ENCODE data around the gene CITED2. TPM values are rescaled to one million over a fixed set of nuclear protein-coding genes. Genes with fewer than 3 reads are reported as not detected.
A peak's percentile ranks its signal among the peaks of the same experiment; 100 is the strongest.
"Not testable (repeated sequence)": the region's sequence is repeated elsewhere in the genome, so short reads cannot be mapped to it uniquely, and the experiment has no call there.

Gene CITED2
- total RNA-seq, result 79.7 TPM

GRCh38 chr6:139374357-139375225 is at the start of gene CITED2:
TSS of gene CITED2 (minus strand) at chr6:139374648. CDS start at chr6:139373944, 704 bp downstream.
- peak; percentile 96 for DNase-seq (ENCODE audit: low spot score)
- peak; percentile 68 for ATAC-seq

DNA sequence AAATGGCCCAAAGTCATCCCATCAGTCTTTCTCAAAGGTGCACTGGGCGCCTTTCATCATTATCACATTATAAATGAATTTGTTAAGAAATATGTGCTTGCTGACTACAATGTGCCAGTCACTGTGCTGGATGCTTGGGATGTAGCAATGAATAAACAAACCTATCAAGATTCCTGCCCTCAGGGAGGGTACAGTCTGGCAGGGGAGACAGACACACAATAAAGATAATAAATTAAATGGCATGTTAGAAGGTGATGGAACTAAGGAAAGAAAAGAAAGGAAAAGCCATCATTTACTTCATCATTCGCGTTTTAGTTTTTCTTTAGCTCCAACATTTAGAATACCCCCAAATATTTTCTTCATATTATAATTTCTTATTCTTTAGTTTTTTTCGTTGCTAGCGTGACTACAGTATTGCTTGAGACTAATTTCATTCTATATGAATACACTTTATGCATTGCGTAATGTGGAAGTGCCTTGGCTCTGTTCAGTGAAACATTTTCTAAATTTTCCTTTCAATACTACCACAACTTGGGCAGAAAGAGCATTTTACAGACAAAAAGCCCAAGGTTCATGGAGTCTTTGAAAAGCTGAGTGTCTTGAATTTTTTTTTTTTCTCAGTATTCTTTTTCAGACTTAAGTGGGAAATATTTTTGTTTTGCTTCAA is 48.7 kb upstream of the CITED2 start:
- DNase-seq (ENCODE audit: low spot score) (no peak), ATAC-seq (no peak)

DNA sequence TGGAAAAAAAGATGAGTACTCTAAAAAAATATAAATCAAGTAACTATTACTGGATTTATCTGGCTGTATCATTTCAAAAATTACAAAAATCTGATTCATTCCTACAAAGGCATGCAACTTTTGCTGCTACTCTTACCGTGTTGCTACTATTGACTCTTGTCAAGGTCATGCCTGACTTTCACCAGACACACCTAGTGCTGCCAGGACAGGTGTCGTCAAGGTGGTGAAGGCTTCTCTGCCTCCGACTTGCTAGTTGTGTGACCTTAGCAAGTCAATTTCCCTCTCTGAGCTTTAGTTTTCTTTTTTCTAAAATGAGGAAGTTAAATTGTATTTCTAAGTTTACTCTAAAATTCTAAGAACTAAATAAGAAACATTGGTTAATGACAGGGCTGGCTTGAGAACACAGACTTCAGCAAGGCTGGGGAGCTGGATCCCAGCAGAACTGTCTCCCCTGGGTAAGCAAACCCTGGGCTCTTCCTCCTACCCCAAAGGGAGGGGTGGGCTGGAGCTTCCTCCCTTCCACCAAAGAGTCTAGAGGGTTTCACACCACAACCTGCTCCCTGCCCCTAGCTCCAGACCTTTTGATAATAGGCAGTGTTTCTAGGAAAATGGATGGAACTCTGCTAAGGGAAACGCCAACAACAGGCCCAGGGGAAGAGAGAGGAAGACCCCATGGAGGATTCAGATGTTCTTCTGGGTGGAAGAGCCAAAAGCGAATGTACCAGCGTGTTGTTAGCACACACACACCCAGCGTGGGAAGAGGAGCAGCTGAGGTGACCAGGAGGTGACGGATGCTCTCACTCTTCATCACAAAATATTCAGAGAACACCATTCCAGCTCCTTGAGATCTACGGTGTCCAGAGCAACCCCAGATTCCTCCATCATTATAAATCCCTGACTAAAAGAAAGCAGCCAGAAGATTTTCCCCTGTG is 47.9 kb upstream of the CITED2 start:
- DNase-seq (ENCODE audit: low spot score) (no peak), ATAC-seq (peak; percentile 22)

- DNase-seq (ENCODE audit: low spot score) (no peak), ATAC-seq (no peak)
Measured at GRCh38 chr6:139418481-139419132, 44.2 kb upstream of the CITED2 start.

DNA sequence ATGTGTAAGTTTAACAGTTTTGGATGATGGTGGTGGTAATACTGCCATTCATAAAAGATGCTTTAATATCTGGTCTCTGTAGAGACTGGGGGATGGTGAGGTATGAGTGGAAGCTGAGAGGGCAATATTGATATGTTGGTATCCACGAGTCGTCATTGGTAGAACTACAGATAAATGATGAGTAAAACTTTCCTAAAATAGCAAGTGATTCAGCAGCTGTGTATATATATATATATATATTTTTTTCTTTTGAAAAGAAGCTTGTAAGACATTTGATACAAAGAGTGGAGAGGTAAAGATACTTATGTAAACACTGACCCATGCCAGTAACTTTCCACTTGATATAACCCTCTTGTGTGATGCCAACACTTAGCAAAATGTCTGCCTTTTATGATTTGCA is 41.7 kb upstream of the CITED2 start:
- DNase-seq (ENCODE audit: low spot score), result no peak
- ATAC-seq, result no peak

GRCh38 chr6:139415365-139415764 is 40.9 kb upstream of the CITED2 start:
- no peak for DNase-seq (ENCODE audit: low spot score)

DNA sequence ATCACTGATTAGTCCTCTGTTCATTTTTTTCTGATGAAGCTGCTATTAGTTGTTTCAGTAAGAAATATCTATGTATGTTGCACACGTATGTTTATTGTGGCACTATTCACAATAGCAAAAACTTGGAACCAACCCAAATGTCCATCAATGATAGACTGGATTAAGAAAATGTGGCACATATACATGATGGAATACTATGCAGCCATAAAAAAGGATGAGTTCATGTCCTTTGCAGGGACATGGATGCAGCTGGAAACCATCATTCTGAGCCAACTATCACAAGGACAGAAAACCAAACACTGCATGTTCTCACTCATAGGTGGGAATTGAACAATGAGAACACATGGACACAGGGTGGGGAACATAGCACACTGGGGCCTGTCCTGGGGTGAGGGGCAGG is 37.7 kb upstream of the CITED2 start:
- DNase-seq (ENCODE audit: low spot score); ATAC-seq: not testable (repeated sequence)

More at GRCh38 chr6:139415365-139415764, 40.9 kb upstream of the CITED2 start:
- ATAC-seq, result no peak

DNA sequence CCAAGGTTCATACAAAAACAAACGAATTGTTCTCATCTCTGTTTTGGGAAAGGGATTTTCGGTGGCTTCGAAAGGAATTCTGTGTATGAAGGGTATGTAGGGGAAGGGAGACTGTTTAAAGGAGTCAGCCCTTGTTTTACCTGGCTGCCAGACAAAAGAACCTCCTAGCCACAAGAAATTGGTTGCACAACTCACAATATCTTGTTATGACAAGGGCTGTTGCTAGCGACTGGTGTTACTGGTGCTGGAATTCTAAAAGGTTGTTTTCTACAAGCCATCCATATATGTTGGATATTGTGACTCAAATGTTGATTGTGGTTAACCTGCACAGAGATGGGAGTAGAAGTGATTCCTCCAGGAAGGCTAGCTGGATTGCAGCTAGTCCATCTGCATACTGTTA is 34.6 kb upstream of the CITED2 start:
- ATAC-seq (no peak), DNase-seq (ENCODE audit: low spot score) (no peak)

DNA sequence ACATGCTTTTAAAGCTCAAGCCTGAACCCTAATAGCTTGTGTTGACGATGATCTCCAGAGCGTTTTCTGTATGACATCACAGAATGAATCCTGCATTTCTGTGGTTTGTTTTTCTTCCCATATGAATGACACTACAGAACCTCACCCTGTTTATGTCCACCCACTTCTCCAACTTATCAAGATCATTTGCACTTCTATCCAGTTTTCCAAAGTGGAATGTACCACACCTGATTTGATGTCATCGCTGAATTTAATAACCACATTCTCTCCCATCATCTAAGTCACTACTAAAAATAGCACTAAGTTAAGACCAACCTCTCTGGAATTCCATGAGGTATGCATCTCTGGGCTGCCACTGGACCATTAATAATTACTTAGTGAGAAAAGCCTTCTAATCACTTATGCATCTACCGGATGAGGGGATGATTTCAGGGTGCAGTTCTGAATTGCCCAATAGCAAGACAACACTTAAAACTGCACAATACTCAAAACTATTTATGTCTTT is 33.3 kb upstream of the CITED2 start:
- DNase-seq (ENCODE audit: low spot score), result no peak

DNA sequence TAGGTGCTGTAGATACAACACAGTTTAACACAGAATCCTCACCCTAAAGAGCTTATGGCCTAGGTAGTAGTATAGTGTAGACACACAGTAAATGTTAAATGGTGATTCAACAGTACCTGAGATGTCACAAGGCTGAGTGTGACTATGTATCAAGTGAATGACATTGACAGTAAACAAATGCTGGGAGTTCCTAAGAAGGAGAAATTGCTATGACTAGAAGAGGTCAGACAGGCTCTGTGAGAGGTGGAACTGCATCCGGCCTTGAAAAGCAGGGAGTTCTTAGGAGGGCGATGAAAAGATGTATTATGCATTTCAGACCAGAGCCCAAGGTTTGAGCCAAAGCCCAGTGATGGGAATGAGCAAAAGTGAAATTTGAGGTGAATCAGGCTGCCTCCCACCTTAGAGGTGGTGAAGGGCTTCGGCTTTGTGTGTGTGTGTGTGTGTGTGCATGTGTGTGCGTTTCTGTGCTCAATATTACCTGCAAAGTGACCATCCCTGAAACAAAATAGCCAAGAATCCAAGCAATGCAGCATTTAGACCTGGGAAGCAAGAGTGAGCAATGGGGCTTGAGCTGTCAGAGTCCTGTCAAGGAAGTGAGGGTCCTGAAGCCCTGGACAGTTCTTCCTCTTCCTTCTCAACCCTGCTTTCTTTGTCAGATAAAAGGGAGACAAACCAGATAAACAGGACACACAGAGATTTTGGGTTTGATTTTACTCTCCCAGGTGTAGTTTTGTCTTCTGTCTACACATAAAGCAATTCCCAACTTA is 32.3 kb upstream of the CITED2 start:
- no peak for ATAC-seq

More for the DNA sequence above, 33.3 kb upstream of the CITED2 start:
- no peak for ATAC-seq

GRCh38 chr6:139402876-139403386 is 28.5 kb upstream of the CITED2 start:
- ATAC-seq (no peak), DNase-seq (ENCODE audit: low spot score) (no peak)

More for the DNA sequence above, 32.3 kb upstream of the CITED2 start:
- no peak for DNase-seq (ENCODE audit: low spot score)

DNA sequence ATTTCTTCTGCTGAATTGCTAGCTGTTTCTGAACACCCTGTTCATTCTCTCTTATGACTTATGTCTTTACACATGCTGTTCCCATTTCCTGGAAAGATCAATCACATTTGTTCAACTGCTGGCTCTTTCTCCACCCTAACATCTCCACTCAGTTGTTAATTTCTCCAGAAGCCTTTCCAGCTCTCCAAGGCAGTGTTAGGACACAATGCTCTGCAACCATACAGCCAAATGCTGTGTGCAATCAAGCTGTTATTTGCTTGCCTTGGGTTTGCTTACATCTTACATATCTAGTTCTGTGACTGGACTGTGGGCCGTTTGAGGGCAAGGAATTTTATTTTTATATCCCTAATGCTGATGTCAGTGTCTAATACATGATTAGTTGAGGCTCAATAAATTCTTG is 24.2 kb upstream of the CITED2 start:
- no peak for DNase-seq (ENCODE audit: low spot score)
- no peak for ATAC-seq

- ATAC-seq (no peak), DNase-seq (ENCODE audit: low spot score) (no peak)
Measured at GRCh38 chr6:139395891-139396301, 21.4 kb upstream of the CITED2 start.

DNA sequence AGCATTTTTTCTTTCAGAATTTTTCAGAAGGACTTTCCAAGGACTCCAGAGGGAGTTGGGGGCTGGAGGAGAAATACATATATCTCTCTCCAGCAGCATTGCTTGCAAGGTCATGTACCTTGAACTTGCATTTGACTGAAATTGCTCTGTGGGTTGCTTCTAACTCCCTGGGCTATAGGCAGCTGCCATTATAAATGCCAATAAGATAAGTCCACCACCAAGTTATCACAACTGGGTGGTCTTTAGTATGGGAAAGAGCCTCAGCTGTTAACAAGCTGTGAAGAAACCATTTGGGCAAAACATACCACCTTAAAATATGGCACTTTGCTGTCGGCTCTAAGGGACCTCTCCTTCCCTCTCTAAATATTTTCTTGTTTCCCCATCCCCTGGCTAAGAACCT is 20.9 kb upstream of the CITED2 start:
- no peak for DNase-seq (ENCODE audit: low spot score)

DNA sequence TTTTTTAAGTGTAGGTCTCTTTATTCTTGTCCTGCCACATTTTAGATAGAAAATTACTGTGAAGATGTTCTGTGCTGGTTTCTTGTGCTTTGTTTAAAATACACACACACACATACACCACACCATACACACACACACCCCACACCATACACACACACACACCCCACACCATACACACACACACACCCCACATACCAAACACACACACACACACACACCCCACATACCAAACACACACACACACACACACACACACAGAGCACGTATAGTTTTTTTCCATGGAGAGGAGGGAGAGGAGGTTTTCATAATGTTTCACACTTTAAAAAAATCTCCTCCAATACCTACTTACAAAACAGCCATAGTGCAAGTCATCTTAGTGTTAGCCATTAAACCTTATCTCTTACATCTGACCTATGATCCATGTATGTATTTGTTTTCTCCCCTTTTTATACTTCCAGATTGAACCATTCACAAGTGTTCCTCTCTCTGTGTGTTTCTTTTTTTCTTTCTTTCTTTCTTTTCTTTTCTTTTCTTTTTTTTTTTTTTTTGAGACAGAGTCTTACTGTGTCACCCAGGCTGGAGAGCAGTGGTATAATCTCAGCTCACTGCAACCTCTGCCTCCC is 19.7 kb upstream of the CITED2 start:
- DNase-seq (ENCODE audit: low spot score) (no peak), ATAC-seq (no peak)

More for the DNA sequence above, 20.9 kb upstream of the CITED2 start:
- ATAC-seq, result no peak

GRCh38 chr6:139392794-139393193 is 18.3 kb upstream of the CITED2 start:
- no peak for DNase-seq (ENCODE audit: low spot score)
- ATAC-seq, result peak; percentile 15

DNA sequence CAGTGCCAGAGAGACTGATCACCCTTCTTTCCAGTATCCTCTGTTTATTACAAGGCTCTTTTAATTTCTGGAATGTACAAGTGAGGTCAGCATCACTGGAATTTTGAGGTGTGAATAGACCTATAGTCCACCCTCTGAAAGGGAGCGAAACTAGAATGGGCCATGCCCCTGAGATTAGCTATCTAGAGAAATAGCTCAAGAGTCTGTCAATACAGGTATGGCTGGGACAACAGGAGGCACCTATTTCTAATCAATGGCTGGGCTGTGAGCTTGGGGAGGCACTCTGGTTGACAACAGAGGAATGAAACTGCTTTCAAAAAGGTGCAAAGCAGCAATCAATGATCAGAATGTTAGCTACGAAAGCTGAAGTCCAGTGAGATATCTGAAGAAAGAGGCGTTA is 17.3 kb upstream of the CITED2 start:
- ATAC-seq (no peak), DNase-seq (ENCODE audit: low spot score) (no peak)

- DNase-seq (ENCODE audit: low spot score) (no peak), ATAC-seq (no peak)
Measured at GRCh38 chr6:139390447-139390846, 16.0 kb upstream of the CITED2 start.

GRCh38 chr6:139388384-139388783 is 13.9 kb upstream of the CITED2 start:
- DNase-seq (ENCODE audit: low spot score) (no peak), ATAC-seq (peak; percentile 92)

All from left lobe of liver (tissue), 2 donors.